HUDEP-2 (cell line): ENCODE data around the gene UBASH3A.

ENCODE experiments used
- DNase-seq, 76 experiments: peaks; one replicate each; lab custom pipeline; 2025; ENCODE audit not compliant: unreplicated experiment in 76 of 76; lab: John Stamatoyannopoulos, UW

The UBASH3A gene

DNA sequence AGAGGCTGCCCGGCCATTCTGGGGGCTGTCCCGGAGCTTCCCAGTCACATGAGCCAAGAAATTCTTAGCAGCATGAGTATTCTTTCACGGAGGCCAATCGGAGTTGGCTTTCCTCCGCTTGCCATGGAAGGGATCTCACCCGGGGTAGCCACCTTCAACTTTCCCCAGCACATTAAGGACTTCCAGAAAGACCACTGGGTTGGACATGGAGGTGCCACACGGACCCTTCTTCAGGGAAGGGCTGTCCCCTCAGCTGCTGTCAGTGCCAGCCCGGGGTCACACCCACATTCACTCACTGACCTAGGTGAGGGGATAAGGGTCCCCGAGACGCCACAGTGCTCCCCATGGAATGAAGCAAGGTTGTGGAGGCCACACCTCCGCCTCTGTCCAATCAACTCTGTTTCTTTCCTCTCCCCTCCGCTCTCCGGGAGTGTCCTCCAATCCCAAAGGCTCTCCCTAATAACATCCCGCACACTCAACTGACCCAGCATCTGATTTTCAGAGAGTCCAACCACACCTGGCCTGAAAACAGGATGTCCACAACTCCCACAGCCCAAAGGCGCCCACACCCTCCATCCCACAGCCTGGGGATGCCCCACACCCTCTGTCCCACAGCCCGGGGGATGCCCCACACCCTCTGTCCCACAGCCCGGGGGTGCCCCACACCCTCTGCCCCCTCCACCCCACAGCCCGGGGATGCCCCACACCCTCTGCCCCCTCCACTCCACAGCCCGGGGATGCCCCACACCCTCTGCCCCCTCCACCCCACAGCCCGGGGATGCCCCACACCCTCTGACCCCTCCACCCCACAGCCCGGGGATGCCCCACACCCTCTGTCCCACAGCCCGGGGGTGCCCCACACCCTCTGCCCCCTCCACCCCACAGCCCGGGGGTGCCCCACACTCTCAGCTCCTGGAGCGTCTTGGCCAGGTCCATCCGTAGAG is 73.0 kb downstream of the UBASH3A start:
- DNase-seq = no peak

DNA sequence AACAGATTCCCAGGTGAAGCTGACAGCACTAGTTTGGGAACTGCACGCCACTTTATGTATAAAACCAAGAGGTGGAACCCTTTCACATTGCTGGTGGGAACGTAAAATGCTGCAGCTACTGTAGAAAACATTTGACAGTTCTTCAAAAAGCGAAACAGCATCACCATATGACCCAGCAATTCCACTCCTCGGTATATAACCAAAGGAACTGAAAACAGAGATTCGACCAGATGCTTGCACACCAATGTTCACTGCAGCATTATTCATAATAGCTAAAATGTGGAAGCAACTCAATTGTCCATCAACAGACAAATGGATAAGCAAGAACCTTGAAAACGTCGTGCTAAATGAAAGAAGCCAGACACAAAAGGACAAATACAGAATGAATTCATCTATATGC is 74.8 kb downstream of the UBASH3A start:
- DNase-seq = no peak

DNA sequence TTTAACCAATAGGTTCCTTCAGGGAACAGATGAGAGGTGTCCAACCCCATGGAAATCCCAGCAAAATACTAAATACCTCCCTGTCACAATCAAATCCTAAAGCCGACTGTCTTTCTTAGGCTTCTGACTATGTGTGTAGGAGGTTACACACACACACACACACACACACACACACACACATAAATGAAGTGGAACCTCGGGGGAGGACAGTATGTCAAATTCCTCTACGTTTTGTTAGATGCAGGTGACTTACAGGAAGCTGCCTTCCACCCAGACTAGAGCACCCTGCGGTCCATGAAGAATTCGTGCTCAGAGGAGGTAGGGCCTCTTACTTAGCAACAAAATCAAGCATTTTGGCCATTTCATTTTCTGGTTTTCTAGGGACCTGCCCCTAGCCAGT is 75.9 kb downstream of the UBASH3A start:
- no peak for DNase-seq

DNA sequence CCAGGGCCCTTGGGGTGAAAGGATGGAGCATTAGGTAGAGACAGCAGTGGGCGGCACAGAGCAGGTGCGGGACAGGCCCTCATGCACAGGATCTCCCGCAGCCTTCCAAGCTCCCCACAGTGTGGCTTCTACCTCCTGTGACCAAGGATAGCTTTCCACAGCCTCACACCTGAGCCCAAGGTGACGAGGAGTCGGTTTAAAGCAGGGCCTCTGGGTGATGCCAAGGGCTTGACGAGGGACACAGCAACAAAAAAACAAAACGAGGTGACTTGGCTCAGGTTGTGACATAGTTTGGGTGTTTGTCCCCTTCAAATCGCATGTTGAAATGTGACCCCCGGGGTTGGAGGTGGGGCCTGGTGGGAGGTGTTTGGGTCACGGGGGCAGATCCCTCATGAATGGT is 77.0 kb downstream of the UBASH3A start:
- no peak for DNase-seq

DNA sequence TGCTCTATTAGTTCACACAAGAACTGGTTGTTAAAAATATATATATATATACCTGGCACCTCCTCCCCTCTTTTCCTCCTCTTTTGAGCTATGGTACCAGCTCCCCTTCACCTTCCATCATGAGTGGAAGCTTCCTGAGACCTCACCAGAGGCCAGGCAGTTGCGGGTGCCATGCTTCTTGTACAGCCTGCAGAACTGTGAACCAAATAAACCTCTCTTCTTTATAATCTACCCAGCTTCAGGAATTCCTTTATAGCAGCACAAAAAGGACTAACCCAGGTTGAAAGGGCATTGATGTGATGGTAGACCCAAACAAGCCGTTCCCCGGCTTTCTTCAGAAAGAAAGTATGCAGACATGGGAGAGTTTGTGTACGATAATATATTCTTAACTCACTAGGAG is 77.5 kb downstream of the UBASH3A start:
- no peak for DNase-seq

DNA sequence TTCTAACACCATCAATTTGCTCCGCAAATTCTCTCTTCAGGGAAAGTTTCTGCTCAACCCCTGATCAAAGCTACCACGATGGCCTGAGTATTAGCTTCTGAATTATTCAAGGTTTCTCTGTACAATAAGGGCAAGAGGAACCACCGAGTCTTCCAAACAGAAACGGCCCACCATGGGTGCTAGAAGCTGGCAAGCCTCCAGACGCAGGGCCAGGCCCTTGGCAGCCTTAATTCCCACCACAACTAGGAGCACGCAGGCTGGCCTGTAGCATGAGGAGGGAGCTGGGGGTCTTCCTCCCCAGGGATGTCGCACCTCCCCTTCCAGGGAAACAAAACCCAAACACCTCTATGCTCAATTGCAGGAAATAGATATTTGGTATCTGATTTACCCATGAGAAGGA is 81.3 kb downstream of the UBASH3A start:
- DNase-seq = no peak

DNA sequence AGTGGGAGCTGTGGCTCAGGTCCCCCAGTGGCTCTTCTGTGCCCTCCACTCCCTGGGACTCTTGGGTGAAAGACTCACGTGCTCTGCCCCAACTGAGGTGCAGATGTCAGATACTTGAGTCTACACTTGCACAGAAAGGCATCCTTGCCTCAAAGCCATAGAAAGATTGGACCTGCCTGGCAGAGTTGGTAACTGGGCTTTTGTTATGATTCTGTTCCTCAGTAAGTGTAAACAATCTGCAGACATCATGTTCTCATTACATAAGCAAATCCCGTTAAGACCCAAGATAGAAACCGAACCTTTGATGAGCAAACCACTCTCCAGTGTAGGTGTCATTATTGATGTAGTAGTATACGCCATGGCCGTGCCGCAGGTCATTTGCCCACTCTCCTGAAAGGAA is 82.4 kb downstream of the UBASH3A start:
- DNase-seq = no peak

DNA sequence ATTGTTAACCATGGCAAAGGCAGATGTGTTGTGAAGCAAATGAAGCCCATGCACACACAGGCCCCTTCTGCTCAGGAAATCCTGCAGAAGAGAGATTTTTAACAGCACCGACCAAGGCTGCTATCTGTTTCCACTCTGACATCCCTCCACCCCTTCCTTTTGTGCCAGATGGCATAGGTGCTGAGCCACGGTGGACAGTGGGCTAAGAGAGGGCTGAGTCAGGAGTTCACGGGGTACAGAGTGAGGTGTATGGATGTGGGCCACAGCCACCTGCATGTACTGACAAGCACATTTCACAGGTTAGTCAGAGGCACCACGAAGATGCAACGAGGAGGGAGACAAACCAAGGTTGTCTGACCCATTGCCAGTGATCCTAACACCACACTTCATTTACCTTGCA is 82.8 kb downstream of the UBASH3A start:
- DNase-seq = no peak

DNA sequence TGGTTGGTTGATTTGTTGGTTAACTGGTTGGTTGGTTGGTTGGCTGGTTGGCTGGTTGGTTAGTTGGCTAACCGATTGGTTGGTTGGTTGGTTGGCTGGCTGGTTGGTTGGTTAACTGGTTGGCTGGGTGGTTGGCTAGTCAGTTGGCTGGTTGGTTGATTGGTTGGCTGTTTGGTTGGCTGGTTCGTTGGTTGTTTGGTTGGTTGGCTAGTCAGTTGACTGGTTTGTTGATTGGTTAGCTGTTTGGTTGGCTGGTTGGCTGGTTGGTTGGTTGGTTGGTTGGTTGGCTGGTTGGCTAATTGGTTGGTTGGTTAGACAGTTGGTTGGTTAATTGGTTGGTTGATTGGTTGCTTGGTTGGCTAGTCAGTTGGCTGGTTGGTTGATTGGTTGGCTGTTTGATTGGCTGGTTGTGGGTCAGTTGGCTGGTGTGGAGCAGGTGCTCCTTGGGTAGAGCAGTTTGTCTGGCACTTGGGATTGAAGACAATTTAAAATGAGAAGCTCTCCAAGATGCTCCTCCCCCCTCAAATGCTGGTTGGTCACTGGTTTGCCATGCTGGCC is 85.4 kb downstream of the UBASH3A start:
- no peak for DNase-seq

DNA sequence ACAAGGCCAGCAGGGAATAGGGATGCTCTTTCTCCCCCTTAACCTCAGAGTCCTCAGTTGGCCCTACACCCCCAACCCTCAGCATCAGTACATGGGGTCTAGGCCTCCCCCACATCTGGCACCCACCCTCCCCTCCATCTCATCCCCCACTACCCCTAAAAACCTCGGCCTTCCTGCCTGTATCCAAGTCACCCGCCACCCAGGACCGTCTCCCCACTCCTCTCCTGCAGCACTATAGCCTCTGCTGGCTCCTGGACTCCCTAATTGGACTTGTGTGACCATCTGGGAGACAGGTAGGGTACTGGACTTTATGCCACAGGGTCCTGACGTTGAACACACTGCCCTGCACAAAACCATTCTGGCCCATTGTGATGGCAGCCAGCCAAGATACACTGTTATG is 86.3 kb downstream of the UBASH3A start:
- no peak for DNase-seq

DNA sequence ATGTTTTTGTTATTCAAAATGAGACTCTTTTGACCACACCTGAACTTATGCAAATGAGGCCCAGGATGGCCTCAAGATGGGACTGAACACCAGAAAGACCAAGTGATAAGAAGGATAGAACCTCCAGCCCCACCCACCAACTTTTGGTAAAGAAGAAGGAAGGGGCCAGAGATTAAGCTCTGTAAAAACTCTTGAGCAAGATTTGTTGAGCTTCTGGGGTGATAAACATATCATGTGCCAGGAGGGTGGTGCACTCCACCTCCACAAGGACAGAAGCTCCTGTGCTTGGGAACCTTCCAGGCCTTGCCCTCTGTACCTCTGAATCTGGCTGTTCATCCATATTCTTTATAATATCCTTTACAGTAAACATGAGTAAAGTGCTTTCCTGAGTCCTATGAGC is 87.0 kb downstream of the UBASH3A start:
- peak in 45 of 76 experiments; percentile 9 to 63 (median 39) for DNase-seq

DNA sequence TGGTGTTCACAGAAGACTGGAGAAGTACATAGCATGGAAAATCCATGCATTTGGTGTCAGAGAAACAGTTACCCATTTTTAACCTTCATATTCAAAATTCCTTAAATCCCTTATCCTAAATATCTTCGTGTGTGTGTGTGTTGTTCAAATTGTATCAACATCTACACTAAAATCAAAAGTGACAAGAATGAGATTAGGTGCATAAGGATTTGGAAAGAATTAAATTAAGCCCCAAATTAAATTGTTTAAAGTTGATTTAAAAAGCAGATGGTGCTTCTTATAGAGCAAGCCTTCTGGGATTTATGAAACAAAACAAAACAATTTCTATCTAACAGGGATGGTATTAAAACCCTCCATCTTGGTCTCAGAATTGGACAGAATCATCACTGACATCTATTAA is 87.6 kb downstream of the UBASH3A start:
- DNase-seq = no peak

DNA sequence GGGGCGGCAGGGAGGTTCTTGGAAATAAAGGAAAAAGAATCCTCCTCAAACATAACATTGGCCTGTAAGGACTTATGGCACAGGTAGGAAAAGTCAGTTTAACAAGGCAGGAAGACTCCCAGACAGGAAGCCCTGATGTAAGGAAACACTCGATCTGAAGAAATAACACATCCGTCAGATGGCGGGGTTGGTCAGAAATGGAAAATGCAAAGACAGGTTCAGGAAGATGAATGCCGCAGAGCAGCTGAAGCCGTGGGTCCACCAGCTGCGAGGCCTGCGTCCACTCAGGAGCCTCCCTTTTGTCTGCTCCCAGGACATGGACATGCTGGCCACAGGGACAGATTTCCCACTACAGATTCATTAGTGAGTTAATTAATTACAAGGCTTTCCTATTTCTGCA is 88.5 kb downstream of the UBASH3A start:
- DNase-seq = no peak

DNA sequence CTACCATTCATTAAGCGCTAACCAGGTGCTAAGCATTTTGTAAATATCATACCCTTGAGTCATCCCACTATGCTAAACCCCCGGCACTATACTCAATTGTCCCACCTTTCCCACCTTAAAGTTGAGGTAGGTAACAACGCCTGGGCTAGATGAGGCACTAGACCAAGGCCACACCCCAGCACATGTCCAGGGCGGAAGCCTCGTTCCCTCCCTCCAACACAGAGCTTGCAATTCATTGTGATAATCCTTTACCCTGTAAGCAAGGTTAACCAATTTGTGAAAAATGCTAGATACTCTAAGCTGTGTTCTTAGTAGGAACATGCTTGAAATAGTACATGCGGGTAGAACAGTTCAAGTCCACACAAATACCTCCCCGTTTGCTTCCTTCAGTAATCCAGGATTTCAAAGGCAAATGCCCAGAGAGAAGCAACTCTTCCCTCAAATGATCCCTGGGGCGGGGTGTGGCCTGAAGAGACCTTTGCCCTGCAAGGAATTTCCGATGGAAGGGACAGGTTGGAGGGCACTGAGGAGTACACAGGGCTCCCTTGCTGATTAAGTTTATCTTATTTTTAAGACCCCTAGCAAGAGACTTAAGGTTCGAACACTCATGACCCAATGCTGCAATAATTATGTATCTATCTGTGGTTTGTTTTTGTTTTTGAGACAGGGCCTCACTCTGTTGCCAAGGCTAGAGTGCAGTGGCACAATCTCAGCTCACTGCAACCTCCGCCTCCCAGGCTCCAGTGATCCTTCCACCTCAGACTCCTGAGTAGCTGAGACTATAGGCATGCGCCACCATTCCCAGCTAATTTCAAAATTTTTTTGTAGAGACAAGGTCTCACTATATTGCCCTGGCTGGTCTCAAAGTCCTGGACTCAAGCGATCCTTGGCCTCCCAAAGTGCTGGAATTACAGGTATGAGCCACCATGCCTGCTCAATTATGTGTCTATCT is 89.7 kb downstream of the UBASH3A start:
- no peak for DNase-seq

DNA sequence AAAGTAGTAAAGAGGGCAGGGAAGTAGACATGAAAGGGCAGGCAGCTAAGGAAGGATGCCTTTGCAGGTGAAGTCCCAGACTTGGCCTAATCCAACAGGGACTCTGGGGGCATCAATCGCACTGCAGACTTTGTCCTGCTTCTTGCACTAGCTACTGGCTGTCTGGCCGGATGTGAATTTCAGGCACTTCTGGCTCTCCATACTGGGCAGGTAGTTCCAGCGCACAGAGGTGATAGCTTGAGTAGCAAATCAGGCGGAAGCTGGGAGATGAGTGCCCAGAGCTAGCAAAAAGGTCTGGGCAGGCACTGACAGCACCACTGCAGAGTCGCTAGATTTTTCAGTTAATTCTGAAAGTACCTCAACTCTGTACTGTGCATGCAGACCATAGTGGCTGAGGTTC is 91.3 kb downstream of the UBASH3A start:
- DNase-seq = no peak

DNA sequence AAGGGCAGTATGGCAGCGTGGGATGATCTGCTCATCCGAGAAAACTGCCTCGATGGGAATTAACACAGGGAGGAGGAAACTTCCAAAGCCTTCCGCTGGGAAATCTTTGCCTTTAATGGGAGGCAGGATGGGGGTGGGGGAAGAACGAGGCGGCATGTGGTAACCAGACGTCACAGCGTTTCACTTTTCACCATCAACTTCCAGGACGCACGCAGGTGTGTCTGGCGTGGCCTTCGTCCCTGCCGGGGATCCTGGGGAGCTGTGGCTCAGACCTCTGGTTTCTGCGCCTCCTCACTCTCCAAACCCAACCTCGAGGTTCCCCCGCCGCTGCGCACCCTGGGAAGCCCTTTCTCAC is 92.0 kb downstream of the UBASH3A start:
- no peak for DNase-seq

DNA sequence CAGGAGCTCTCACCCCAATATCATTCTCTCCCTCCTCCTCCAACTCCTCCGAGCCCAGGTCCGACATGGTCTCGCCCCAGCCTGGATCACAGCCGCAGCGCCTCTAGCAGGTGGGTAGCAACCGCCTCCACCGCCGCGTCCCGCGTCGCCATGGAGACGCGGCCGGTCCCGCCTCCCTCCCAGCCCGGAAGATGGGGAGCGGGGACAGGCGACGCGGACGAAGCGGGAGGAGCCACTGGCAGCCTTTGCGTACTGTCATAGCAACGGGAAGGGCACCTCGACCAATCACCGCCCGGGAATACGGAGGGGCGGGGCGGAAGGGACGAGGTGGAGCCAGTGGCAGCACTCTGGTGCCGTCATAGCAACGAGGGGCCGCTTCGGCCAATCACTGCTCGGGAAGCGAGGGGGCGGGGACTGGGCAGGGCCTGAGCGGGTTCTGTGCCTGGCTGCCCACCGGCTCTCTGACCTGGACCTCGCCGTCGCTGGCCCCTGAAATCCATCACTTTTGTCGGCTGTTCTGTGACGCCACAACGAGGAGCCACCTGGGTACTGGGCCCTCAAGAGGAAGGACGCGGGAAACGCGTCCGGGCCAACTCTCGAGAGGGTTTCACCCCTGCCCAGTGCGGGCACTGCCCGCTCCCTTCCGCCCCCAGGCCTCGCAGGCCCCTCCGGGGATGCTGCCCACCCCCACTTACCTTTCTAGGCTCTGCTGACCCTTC is 92.6 kb downstream of the UBASH3A start, which contains the start of gene RSPH1:
TSS of gene RSPH1 (minus strand) at position 105 of the 719 bp plus-strand sequence. CDS start at position 67, 38 bp downstream.
- DNase-seq = peak in 75 of 76 experiments; percentile 80 to 100 (median 100)

DNA sequence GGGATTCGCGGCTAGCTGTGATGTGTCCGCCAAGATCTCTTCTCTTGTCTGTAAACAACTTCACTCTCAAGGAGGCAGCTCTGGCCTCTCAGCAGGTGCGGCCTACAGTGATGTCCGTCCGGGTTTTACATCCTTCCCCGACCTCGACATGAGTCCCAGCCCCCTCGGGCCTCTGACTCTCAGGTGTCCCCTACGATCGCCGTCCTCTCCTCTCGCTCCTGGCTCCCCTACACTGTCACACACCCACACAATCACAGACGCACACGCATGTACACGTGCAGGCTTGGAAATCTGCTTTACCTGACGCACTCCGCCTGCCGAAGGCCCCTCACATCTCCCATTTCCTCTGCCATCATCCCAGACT is 93.1 kb downstream of the UBASH3A start:
- DNase-seq = no peak
